ENCODE data around the gene CYP4Z1.

CYP4Z1 gene

GRCh38 chr1:47067097-47067594 is at the start of gene CYP4Z1:
TSS of gene CYP4Z1 (plus strand) at chr1:47067231. CDS start at chr1:47067491, 260 bp downstream.
- H3K4me1 ChIP-seq (ENCODE audit: low read length) = no peaks in the 10 kb centered on the region
- H3K27ac ChIP-seq (ENCODE audit: low read length) = no peak within 1 kb of the TSS
- H4K20me1 ChIP-seq (ENCODE audit: insufficient read depth, low read length) = no peaks in the 10 kb centered on the region
- H3K9ac ChIP-seq (ENCODE audit: low read length) = no peak within 1 kb of the TSS
- H3K27me3 ChIP-seq (ENCODE audit: low read depth, low read length) = no peaks in the 10 kb centered on the region
- no peaks in the 10 kb centered on the region for H3K9me3 ChIP-seq (ENCODE audit: insufficient read depth, low read length)
- no peaks in the 10 kb centered on the region for H3K36me3 ChIP-seq (replicated peaks; ENCODE audit: low read depth, low read length)
- no peaks in the 10 kb centered on the region for H3K79me2 ChIP-seq (ENCODE audit: low read length)
- no peak within 1 kb of the TSS for H3K4me3 ChIP-seq (ENCODE audit: low read length)
- no peak within 1 kb of the TSS for H2AFZ ChIP-seq (ENCODE audit: low read depth, low read length)
- H3K4me2 ChIP-seq (ENCODE audit: low read length) = no peak within 1 kb of the TSS
- no peak for TF ChIP-seq EZH2phosphoT487 (IDR thresholded peaks at IDR 0.05; ENCODE audit: low read depth)
- TF ChIP-seq CTCF (IDR thresholded peaks at IDR 0.05; ENCODE audit: low read depth, low read length) = no peak

- Histone ChIP-seq H3K36me3 (replicated peaks; ENCODE audit: low read depth, low read length) (no peaks in the 10 kb centered on the region), H3K9me3 (ENCODE audit: insufficient read depth, low read length) (no peaks in the 10 kb centered on the region), H3K79me2 (ENCODE audit: low read length) (no peaks in the 10 kb centered on the region), H3K4me2 (ENCODE audit: low read length) (no peak overlapping the region), H2AFZ (ENCODE audit: low read depth, low read length) (no peak overlapping the region), H3K4me3 (ENCODE audit: low read length) (no peak overlapping the region), H4K20me1 (ENCODE audit: insufficient read depth, low read length) (no peaks in the 10 kb centered on the region), H3K9ac (ENCODE audit: low read length) (no peak overlapping the region), H3K27ac (ENCODE audit: low read length) (no peak overlapping the region), H3K4me1 (ENCODE audit: low read length) (no peaks in the 10 kb centered on the region), H3K27me3 (ENCODE audit: low read depth, low read length) (no peaks in the 10 kb centered on the region)
- TF ChIP-seq EZH2phosphoT487 (IDR thresholded peaks at IDR 0.05; ENCODE audit: low read depth) (no peak), CTCF (IDR thresholded peaks at IDR 0.05; ENCODE audit: low read depth, low read length) (no peak)
Measured at GRCh38 chr1:47021070-47021469, 46.0 kb upstream of the CYP4Z1 start.

GRCh38 chr1:47023268-47024140 is 43.5 kb upstream of the CYP4Z1 start, which contains the start of gene CYP4X1:
TSS of gene CYP4X1 (plus strand) at chr1:47023669. CDS start at chr1:47023818, 149 bp downstream.
- Histone ChIP-seq H3K9me3 (ENCODE audit: insufficient read depth, low read length) (no peaks in the 10 kb centered on the region), H3K4me3 (ENCODE audit: low read length) (no peak within 1 kb of the TSS), H2AFZ (ENCODE audit: low read depth, low read length) (no peak within 1 kb of the TSS), H3K9ac (ENCODE audit: low read length) (no peak within 1 kb of the TSS), H3K79me2 (ENCODE audit: low read length) (no peaks in the 10 kb centered on the region), H3K4me2 (ENCODE audit: low read length) (no peak within 1 kb of the TSS), H4K20me1 (ENCODE audit: insufficient read depth, low read length) (no peaks in the 10 kb centered on the region), H3K27me3 (ENCODE audit: low read depth, low read length) (no peaks in the 10 kb centered on the region), H3K36me3 (replicated peaks; ENCODE audit: low read depth, low read length) (no peaks in the 10 kb centered on the region), H3K4me1 (ENCODE audit: low read length) (no peaks in the 10 kb centered on the region), H3K27ac (ENCODE audit: low read length) (no peak within 1 kb of the TSS)
- TF ChIP-seq CTCF (IDR thresholded peaks at IDR 0.05; ENCODE audit: low read depth, low read length) (no peak), EZH2phosphoT487 (IDR thresholded peaks at IDR 0.05; ENCODE audit: low read depth) (no peak)

GRCh38 chr1:47024141-47024801 is 42.8 kb upstream of the CYP4Z1 start:
- Histone ChIP-seq H3K9me3 (ENCODE audit: insufficient read depth, low read length) (no peaks in the 10 kb centered on the region), H4K20me1 (ENCODE audit: insufficient read depth, low read length) (no peaks in the 10 kb centered on the region), H3K4me1 (ENCODE audit: low read length) (no peaks in the 10 kb centered on the region), H2AFZ (ENCODE audit: low read depth, low read length) (no peak overlapping the region), H3K4me2 (ENCODE audit: low read length) (no peak overlapping the region), H3K9ac (ENCODE audit: low read length) (no peak overlapping the region), H3K27ac (ENCODE audit: low read length) (no peak overlapping the region), H3K79me2 (ENCODE audit: low read length) (no peaks in the 10 kb centered on the region), H3K36me3 (replicated peaks; ENCODE audit: low read depth, low read length) (no peaks in the 10 kb centered on the region), H3K4me3 (ENCODE audit: low read length) (no peak overlapping the region), H3K27me3 (ENCODE audit: low read depth, low read length) (no peaks in the 10 kb centered on the region)
- TF ChIP-seq EZH2phosphoT487 (IDR thresholded peaks at IDR 0.05; ENCODE audit: low read depth) (no peak), CTCF (IDR thresholded peaks at IDR 0.05; ENCODE audit: low read depth, low read length) (no peak)

Data from OCI-LY3 (cell line).